ENCODE measurements around the gene H3-3A.
A peak's percentile ranks its signal among the peaks of the same experiment; 100 is the strongest.
"Not testable (repeated sequence)": the region's sequence is repeated elsewhere in the genome, so short reads cannot be mapped to it uniquely, and the experiment has no call there.

Gene H3-3A

DNA sequence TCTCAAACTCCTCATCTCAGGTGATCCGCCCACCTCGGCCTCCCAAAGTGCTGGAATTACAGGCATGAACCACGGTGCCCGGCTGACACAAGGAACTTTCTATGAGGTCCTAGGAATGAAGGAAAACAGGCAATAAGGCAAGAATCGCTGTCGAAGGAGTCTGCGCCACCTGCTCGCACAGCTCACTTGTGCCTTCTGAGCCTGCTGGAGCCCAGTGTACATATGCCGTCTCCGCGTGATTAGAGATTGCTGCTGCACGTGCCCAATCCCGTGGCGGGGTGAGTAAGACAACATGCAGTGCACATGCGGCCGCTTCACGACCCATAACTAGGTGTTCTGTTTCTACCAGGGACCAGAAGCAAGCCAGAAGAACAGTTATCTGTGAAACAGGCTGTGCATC is 24.3 kb downstream of the H3-3A start:
- no peak for DNase-seq

GRCh38 chr1:226091461-226091860 is 28.9 kb downstream of the H3-3A start:
- DNase-seq, result no peak

DNA sequence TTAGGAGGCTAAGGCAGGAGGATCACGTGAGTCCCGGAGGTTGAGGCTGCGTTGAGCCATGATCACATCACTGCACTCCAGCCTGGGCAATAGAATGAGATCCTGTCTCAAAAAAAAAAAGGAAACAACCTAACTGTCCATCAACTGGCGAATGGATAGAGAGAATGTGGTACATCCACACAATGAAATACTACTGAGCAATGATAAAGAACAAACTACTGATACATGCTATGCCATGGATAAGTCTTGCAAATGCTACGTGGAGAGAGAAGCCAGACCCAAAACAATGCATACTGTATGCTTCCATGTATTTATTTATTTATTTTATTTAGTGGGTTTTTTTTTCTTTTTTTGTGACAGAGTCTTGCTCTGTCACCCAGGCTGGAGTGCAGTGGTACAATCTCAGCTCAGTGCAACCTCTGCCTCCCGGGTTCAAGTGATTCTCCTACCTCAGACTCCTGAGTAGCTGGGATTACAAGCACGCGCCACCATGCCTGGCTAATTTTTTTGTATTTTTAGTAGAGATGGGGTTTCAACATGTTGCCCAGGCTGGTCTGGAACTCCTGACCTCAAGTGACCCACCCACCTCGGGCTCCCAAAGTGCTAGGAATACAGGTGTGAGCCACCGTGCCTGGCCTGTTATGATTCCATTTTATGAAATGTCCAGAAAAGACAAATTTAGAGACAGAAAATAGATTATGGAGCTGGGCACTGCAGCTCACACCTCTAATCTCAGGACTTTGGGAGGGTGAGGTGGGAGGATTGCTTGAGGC is 29.7 kb downstream of the H3-3A start:
- DNase-seq, result not testable (repeated sequence)

DNA sequence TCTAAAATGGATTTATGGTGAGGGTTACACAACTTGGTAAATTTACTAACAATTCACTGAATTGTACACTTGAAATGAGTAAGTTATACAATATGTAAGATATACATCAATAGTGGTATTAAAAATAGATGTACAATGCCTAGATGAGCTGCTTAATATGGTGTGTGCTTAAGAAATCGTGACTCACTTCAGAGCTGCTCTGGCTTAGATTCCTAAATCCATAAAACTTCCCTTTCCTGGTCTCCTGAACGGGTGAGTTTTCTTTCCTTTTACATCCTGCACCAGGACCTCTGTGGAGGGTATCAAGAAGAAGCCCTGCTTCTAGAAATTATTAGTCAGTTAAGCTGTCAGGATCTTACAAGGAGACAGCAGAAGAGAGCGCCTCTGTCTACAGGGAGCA is 30.4 kb downstream of the H3-3A start:
- no peak for DNase-seq

DNA sequence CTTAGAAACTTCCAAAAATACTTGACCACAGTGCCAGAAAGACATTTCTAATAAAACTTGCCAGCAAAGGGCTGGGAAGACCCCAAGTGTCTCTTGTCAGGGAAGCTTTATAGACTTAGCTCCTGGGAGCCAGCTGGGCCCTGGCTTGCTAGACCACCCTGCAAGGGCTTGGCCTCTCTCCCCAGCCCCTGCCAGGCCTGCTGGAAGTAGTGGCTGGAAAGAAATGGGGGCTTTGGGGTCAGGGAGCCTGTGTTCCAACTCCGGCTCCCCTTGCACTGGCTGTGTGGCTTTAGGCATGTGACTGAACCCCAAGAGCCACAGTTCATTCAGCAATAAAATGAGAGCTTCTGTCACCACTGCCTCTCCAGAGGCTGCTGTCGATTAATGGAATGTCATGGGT is 31.1 kb downstream of the H3-3A start:
- DNase-seq, result no peak

DNA sequence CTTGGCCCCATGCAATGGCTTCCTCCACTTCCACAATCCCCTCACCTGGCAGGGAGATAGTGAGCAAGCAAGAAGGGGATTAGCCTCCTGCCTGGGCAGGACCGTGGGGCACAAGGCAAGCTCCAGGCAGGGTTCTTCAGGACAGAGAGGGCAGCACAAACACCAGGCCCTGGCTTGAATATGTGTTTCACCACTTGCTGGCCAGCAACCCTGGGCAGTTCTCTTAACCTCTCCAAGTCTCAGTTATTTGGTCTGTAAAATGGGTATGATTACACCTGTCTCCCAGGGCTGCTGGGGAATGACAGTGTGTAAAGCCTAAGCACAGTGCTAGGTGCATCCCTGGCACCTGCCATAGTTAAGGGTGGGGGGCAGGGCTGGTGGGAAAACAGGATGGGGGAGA is 31.9 kb downstream of the H3-3A start:
- no peak for DNase-seq

DNA sequence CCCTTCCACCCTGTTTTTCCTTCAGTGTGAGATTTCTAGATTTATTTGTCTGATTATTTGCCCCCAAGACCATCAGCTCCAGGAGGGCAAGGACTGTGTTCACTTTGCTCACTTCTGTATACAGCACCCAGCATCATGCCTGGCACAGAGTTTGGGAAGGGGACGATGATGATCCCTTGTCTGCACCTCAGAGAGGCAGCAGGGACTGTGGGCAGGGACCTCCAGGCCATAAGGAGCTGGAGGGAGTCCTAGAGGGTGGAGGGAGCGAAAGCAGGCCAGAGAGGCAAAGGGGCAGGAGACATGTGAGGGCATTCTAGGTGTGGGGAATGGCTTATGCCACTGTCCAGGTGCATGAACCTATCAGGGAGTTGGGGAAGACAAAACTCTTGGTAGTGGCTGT is 32.8 kb downstream of the H3-3A start:
- no peak for DNase-seq

GRCh38 chr1:226097866-226098625 is 35.5 kb downstream of the H3-3A start:
- no peak for DNase-seq

DNA sequence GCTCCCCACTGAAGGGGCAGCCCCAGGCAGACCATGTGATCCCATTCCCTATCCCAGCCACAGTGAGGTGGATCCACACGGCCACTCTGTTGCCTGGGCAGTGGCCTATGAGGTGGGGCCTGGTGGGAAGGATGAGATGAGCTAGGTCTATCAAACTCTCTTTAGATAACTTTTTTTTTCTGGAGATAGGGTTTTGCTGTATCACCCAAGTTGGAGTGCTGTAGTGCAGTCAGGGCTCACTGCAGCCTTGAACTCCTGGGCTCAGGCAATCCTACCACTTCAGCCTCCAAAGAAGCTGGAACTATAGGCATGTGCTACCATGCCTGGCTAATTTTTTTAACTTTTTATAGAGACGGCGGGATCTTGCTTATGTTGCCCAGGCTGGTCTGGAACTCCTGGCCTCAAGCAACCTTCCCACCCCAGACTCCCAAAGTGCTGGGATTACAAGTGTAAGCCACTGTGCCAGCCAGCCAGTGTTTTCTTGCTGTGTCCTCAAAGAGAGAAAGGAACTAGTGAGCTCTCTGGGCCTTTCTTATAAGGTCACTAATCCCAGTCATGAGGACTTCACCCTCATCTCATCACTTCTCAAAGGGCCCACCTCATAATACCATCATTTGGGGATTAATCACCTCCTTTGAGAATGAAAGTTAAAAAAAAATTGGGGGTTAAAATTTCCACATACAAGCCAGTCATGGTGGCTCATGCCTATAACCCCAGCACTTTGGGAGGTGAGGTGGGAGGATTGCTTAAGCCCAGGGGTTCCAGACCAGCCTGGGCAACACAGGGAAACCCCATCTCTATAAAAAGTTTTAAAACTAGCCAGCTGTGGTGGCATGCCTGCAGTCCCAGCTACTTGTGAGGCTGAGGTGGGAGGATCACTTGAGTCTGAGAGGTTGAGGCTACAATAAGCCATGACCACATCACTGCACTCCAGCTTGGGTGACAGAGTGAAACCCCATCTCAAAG is 36.6 kb downstream of the H3-3A start:
- DNase-seq, result no peak

- DNase-seq, result no peak
Measured at GRCh38 chr1:226100436-226101391, 38.2 kb downstream of the H3-3A start.

- DNase-seq, result no peak
Measured at GRCh38 chr1:226104671-226105121, 42.2 kb downstream of the H3-3A start.

- no peak for DNase-seq
Measured at GRCh38 chr1:226107471-226108460, 45.2 kb downstream of the H3-3A start.

DNA sequence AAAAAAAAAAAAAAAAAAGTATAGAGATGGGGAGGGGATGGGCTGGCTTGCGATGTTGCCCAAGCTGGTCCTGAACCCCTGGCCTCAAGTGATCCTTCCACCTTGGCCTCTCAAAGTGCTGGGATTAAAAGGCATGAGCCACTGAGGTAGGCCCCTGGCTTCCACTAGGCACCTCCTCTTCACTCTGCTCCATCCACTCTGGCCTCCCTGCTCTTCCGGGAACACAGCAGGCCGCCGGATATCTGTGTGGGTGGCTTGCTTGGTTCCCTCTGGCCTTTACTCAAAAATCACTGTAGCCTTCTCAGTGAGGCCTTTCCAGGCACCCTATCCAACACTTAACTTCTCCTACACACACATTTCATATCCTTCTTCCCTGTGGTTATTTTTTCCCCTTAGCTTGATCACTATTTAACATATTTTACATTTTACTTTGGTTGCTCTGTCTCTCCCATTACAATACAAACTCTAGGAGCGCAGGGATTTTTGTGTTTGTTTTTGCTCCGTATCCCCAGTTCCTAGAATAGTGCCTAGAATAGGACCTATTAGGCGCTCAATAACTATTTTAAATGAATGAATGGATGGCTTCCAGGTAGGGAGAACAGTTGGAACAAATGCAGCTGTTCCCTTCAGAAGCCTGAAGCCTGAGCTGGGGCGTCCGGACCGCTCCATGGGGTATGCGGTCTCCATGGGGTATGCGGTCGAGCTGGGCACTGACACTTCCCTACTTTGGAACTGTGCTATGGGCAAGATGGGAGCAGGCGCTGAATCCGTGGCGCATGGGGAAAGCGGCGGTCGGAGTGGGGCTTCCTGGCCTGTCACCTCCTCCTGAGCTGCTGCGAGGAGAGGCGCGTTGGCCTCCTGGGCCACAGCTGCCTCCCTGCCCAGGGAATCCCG is 46.7 kb downstream of the H3-3A start:
- peak; percentile 26 to 44 for DNase-seq

GRCh38 chr1:226109829-226110248 is 47.3 kb downstream of the H3-3A start:
- peak; percentile 87 to 91 for DNase-seq

DNA sequence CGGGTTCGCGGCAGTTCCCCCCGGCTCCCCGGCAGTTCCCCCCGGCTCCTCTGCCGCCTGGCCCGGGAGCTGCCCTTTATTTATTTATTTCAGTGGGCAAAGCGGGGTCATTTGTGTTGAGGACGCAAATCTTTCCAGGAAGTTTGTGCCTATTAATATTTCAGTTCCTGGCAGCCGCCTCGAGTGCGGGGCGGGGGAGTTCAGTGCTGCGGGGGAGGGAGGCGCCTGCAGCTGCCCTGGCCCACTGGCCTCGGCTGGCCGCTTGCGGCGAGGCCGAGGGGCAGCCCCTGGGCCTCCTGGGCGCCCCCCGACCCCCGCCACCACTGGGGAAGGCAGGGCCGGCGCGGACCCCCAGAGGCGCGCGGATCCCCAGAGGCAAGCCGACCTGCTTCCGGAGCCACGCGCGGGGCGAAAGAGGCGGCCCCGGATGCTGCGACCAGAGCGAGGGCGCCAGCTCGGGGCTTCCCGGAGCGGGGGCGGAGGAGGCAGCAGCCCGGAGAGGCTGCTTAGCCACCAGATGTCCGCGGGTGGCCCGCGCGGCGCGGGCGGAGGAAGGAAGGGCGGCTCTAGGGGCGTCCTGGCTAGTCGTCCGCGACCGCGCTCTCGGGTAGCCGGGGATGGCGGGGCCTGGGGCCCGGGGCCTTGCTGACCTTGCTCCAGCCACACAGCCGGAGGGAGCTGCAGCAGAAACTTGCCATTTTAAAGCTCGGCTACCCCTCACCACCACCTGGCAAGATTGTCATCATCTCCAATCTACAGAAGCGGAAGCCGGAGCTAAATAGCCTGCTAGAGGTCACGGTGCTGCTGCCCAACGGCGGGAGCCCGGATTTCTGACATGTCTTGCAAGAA is 48.0 kb downstream of the H3-3A start:
- peak; percentile 65 to 67 for DNase-seq

- DNase-seq, result no peak
Measured at GRCh38 chr1:226111098-226111882, 48.8 kb downstream of the H3-3A start.

DNA sequence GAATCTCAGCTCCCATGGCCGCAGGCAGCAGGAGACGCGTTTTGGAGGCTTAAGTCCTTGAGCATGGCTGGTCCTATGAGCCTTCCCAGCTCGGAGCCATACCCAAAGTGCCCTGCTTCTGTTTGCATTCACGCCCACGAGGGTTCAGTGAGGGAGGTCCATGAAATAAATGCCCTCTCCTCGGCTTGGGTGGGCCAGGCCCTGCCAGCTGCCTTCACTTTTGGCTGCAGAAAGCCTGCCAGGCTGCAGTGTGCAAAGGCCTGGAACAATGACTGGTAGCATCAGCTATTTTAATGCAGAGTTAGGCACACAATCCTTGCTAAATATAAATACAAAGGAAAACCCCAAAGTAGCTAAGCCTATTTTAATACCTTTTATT is 49.4 kb downstream of the H3-3A start:
- DNase-seq, result no peak

- DNase-seq, result no peak
Measured at GRCh38 chr1:226112626-226113025, 50.1 kb downstream of the H3-3A start.

Measured in SHP77 (cell line).